GM23338 (cell line): Measurements from ENCODE around the gene CIRBP.

Source experiments
- CTCF ChIP-seq, 2 experiments: fragments of 200-600 bp in 1 of 2; sonication (generic) in 1 of 2; conservative IDR thresholded peaks; 2 replicates each; pipeline versions ENCODE4 v1.5.1 to v1.6.1; 2016 to 2017; ENCODE audit warnings: antibody characterized with exemption in 2 of 2, low read depth in 2 of 2, mild to moderate bottlenecking in 2 of 2, moderate library complexity in 1 of 2
- EZH2 ChIP-seq: fragments of 200-600 bp; sonication (generic); IDR thresholded peaks from one replicate; pipeline ENCODE4 v1.8.0; 2017; ENCODE audit warnings: antibody characterized with exemption, mild to moderate bottlenecking, low read depth; ENCODE audit not compliant: unreplicated experiment
- EZH2phosphoT487 ChIP-seq: fragments of 200-600 bp; sonication (generic); IDR thresholded peaks from one replicate; pipeline ENCODE4 v1.8.1; 2018; ENCODE audit warnings: antibody characterized with exemption; ENCODE audit not compliant: unreplicated experiment
- JUNB ChIP-seq: IDR thresholded peaks from one replicate; pipeline ENCODE4 v1.6.1; 2016; ENCODE audit warnings: antibody characterized with exemption; ENCODE audit not compliant: unreplicated experiment
- POLR2AphosphoS5 ChIP-seq: IDR thresholded peaks from 2 replicates; pipeline ENCODE4 v1.6.1; 2016; ENCODE audit warnings: antibody characterized with exemption, low read depth
- REST ChIP-seq: IDR thresholded peaks from one replicate; pipeline ENCODE4 v1.6.1; 2018; ENCODE audit warnings: antibody characterized with exemption; ENCODE audit not compliant: unreplicated experiment
- ZNF114 ChIP-seq: fragments of 250-450 bp; sonication (Bioruptor Pico); IDR thresholded peaks from 2 replicates; pipeline ENCODE4 v1.5.0; 2020; ENCODE audit warnings: mild to moderate bottlenecking, moderate library complexity

- TF ChIP-seq REST, result no peak
- TF ChIP-seq JUNB, result no peak
- no peak for TF ChIP-seq CTCF (conservative IDR thresholded peaks at IDR 0.05; ENCODE audit: low read depth in 2 of 2)
- no peak for TF ChIP-seq ZNF114
- peak; percentile 50 for TF ChIP-seq POLR2AphosphoS5
- no peak for TF ChIP-seq EZH2
- no peak for TF ChIP-seq EZH2phosphoT487
Measured at GRCh38 chr19:1269478-1270212, 513 bp downstream of the CIRBP start.
